RPMI8226 (cell line): ENCODE data around the gene CARS2.
"Not testable (repeated sequence)": the region's sequence is repeated elsewhere in the genome, so short reads cannot be mapped to it uniquely, and the experiment has no call there.

Experiments
- DNase-seq: peaks from one replicate; pipeline ENCODE4 v3.0.0-alpha.2; 2015

Gene CARS2

GRCh38 chr13:110706570-110707372, 855 bp upstream of the CARS2 start:
- no peak for DNase-seq

- no peak for DNase-seq
Measured at GRCh38 chr13:110705356-110705825, 525 bp downstream of the CARS2 start.

DNA sequence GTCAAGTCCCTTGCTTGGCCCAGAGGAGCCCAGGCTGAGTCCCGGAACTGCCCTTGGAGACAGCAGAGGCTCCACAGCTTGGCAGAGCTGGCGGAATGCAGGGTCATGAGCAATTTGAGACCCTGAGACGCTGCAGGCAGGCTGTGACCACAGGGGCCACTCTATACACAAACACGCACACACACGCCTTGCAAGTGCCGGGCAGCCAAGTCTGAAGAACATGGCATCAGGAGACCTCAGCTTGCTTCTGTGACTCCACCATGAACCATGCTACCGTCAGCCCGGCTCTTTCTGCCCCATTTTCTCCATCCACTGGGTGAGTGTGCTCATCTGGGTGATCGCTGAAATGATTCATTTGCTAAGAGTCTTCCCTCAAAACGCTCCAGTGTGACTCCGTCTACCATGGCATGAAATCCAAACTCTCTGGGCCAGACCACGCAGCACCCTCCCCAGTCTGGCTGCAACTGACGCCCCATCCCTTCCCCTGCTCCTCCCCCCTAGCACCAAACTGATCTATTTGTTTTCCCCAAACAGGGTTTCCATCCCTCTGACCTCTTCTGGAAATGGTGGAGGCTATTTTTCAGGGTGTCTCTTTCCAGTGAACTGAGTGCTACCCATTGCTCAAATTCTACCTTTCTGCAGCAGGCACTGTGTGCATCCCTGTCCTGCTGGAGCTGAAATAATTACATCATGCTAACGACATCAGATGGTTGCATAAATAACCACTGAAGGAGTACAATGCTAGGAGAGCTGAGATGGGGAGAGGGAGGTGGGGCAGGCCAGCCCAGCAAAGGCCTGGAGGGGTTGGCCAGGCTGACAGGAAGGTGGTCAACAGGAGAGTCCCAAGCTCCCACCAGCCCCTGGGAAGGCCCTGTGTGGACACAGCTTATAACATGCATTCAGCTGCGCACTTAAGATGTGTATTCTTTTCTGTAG, 3.1 kb downstream of the CARS2 start:
- DNase-seq = no peak

GRCh38 chr13:110702089-110702488, 3.8 kb downstream of the CARS2 start:
- no peak for DNase-seq

- DNase-seq = not testable (repeated sequence)
Measured at GRCh38 chr13:110701061-110701460, 4.9 kb downstream of the CARS2 start.

DNA sequence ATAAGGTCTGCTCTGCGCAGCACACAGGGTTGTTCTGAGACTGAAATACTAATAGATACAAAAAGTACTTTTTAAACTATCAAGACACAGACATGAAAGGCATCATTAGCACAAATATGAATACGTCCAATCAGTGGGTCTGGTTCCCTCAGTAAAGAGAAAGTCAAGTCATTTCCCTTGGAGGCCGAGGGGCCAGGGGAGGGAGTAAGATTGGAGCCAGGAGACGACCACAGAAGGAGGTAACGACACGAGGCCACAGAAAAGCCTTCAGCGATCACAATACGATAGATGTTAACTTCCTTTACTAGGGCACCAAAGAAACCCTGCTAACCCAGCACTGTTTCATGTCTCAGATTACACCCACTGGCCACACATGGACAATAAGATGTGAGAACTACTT, 5.3 kb downstream of the CARS2 start:
- no peak for DNase-seq

- no peak for DNase-seq
Measured at GRCh38 chr13:110700186-110700585, 5.7 kb downstream of the CARS2 start.

DNA sequence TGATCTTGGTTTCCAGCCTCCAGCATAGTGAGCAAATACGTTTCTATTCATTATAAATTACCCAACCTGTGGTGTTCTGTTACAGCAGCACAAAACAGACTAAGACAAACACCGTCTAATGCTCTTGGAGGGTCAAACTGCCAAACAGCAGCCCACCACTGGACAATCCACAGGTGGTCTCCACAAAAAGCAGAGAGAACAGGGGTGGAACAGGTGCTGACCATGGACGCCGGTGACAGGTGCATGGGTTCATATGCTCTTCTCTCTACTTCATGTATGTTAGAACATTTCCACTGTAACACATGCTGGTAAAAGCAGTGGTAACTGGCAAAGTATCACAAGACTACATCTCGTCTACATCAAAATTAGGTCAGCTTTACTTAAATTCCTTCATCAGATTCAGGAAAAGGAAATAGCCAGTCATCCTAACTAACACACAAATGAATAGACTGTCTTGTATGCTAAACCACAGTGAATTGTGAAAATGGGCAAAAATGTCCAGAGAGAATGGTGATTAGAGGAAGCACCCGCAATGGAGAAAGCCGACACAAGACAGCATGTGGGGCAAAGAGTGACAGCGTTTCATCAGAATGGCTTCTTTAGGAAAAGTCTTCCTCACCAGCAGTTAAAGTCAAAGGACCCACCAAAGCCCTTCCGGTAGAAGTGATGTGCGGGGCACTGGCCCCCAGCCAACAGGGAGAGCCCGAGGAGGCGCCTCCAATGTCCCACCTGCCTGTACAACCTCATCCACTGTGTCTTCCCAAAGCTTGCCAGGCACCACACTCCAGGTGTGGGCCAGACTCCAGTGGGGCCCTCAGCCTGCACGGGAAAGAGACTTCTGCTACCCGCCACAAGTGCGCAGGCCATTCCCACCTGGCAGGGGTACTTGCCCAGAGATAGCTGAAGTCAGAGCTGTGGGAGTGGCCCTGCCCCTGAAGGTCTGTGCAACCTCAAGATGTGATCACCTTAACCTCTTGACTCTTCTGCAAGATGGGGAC, 6.5 kb downstream of the CARS2 start:
- DNase-seq = no peak

- DNase-seq = no peak
Measured at GRCh38 chr13:110698689-110699088, 7.2 kb downstream of the CARS2 start.

DNA sequence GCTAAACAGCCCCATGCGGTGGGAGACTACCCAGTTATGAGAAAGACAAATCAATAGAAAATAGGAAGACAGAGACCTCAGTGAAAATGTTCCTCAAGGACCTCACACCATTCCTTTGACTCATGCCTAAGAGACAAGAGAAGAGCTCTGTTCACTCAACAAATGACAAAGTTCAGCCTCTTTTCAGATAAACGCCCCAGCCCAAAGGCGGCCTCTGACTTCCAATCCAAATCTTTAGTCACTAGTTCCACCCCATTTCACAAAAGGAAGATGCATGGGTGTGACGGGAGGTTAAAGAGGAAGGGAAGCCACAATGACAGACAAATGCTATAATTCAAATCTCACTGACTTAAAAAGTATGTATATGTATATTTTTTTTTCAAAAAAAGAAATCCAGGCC, 8.1 kb downstream of the CARS2 start:
- no peak for DNase-seq

DNA sequence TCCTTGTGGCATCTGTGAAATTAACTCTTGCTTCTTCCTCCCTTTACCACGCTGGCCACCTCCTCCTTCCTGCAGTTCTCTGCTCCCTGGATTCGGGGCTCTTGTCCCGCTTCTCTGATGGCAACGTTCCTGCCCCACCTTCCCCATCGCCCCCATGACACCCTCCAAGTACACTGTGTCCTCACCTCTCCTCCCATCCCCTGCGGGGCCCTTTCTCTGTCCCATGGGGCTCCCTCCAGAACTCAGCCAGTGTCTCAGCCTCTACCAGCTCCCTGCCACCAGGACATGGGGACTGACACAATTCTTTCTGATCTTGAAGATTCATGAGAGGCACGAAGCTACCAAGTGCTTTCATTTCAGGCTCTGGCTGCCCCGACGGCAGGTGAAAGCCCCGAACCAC, 9.1 kb downstream of the CARS2 start:
- DNase-seq = no peak

DNA sequence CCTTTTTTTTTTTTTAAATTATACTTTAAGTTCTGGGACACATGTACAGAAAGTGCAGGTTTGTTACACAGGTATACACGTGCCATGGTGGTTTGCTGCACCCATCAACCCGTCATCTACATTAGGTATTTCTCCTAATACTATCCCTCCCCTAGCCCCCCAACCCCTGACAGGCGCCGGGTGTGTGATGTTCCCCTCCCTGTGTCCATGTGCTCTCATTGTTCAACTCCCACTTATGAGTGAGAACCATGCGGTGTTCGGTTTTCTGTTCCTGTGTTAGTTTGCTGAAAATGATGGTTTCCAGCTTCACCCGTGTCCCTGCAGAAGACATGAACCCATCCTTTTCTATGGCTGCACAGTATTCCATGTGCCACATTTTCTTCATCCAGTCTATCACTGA, 10.1 kb downstream of the CARS2 start:
- DNase-seq = not testable (repeated sequence)

GRCh38 chr13:110690516-110690915, 15.4 kb downstream of the CARS2 start:
- no peak for DNase-seq

DNA sequence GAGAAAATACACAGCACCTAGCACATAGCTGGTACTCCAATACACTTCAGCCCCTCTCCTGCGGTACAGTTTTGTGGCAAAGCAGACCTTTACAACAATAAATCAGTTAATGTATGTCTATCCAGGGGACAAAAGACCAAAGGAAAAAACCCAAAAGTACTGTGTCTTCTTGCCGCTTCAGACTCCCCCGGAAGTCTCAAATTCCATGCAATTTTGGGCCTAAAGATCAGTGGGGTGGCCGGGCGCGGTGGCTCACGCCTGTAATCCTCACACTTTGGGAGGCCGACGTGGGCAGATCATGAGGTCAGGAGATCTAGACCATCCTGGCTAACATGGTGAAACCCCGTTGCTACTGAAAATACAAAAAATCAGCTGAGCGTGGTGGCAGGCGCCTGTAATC, 16.2 kb downstream of the CARS2 start:
- no peak for DNase-seq

DNA sequence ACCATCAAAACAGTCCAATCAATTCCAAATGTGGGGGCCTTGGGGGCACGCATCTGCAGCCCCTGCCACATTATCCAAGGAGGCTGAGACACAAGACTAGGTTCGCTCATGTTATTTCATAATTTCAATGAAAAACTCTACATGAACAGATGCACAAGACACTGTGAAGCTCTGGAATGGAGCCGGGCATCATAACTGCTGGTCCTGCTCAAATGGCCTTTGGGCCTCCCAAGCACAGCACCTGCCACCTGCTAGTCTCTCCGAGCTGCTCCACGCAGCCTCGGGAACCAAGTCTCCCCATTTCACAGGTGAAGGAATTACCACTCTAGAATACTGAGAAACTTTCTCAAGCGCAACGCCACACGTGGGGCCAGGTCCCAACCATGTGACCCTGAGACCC, 16.9 kb downstream of the CARS2 start:
- no peak for DNase-seq

GRCh38 chr13:110687736-110688135, 18.2 kb downstream of the CARS2 start:
- no peak for DNase-seq

GRCh38 chr13:110685305-110686020, 20.5 kb downstream of the CARS2 start:
- no peak for DNase-seq

GRCh38 chr13:110684388-110685056, 21.4 kb downstream of the CARS2 start:
- DNase-seq = no peak

- DNase-seq = no peak
Measured at GRCh38 chr13:110683921-110684320, 22.0 kb downstream of the CARS2 start.

- no peak for DNase-seq
Measured at GRCh38 chr13:110683203-110683883, 22.6 kb downstream of the CARS2 start.

GRCh38 chr13:110682746-110683145, 23.2 kb downstream of the CARS2 start:
- no peak for DNase-seq
